HepG2 (cell line): ENCODE results near the gene MID1. TPM values are rescaled to one million over a fixed set of nuclear protein-coding genes. Genes with fewer than 3 reads are reported as not detected.

Experiments used
- ATAC-seq: fragments of 200-7000 bp; cut with Tn5 transposase; 3 replicates; pipeline ENCODE4 v1.9.1; 2020; ENCODE audit warnings: mild to moderate bottlenecking, moderate library complexity
- BruUV-seq: library from RNA; stranded (reverse); fragments of 400-500 nt; replicated peaks from 2 replicates; lab custom pipeline; 2021; lab: Mats Ljungman, UMichigan
- CTCF ChIA-PET: fragments of 300-600 bp; formaldehyde crosslinking; extraction: SDS; loops from one replicate; lab custom pipeline; 2021; ENCODE audit warnings: low total read pairs, inconsistent platforms, low intra/inter-chr PET ratio; lab: Yijun Ruan, JAX
- POLR2A ChIA-PET: fragments of 350-600 bp; sonication (Branson Sonifier 250); formaldehyde crosslinking; loops from one replicate; lab custom pipeline; 2020; ENCODE audit warnings: antibody characterized with exemption, inconsistent platforms; lab: Yijun Ruan, JAX
- DNase-seq: peaks from one replicate; pipeline ENCODE4 v3.0.0-alpha.2; 2015; ENCODE audit warnings: low spot score
- FAIRE-seq: peaks from 3 replicates; lab custom pipeline; 2011; peaks lifted over from hg19 to GRCh38; lab: Jason Lieb, UNC
- H2AFZ ChIP-seq: one replicate; pipeline ENCODE4 v1.6.1; 2011; ENCODE audit warnings: low read length, inconsistent platforms
- H3K27ac ChIP-seq: fragments of 300-600 bp; 3 replicates; pipeline ENCODE4 v1.8.0; 2011; ENCODE audit warnings: mixed run types, mild to moderate bottlenecking, mixed read lengths, low read length, inconsistent platforms; ENCODE audit not compliant: insufficient read depth; ENCODE audit errors: extremely low read length
- H3K27me3 ChIP-seq, 2 experiments: fragments of 200-600 bp in 1 of 2; 2 replicates in 1 of 2; 3 replicates in 1 of 2; pipeline versions ENCODE4 v1.6.0 to v1.8.0; 2011; ENCODE audit warnings: low read length in 2 of 2, mild to moderate bottlenecking in 2 of 2, moderate library complexity in 2 of 2, inconsistent platforms in 1 of 2; ENCODE audit not compliant: insufficient read depth in 2 of 2, control insufficient read depth in 1 of 2
- H3K36me3 ChIP-seq, 2 experiments: fragments of 200-600 bp in 1 of 2; replicated peaks in 1 of 2; 2 replicates in 1 of 2; 3 replicates in 1 of 2; pipeline versions ENCODE4 v1.5.1 to v1.8.0; 2011; ENCODE audit warnings: low read length in 2 of 2, inconsistent platforms in 1 of 2; ENCODE audit not compliant: insufficient read depth in 2 of 2, control insufficient read depth in 1 of 2
- H3K4me1 ChIP-seq: 2 replicates; pipeline ENCODE4 v1.5.1; 2012; ENCODE audit warnings: low read length, inconsistent platforms; ENCODE audit not compliant: insufficient read depth
- H3K4me2 ChIP-seq: 2 replicates; pipeline ENCODE4 v1.6.0; 2011; ENCODE audit warnings: low read depth, low read length, inconsistent platforms
- H3K4me3 ChIP-seq, 3 experiments: fragments of 200-600 bp in 1 of 3; sonication (generic), shearing (Covaris generic) in 1 of 3; replicated peaks in 1 of 3; 2 replicates each; pipeline ENCODE4 v1.5.1; 2011 to 2016; ENCODE audit warnings: low read length in 3 of 3, inconsistent platforms in 2 of 3, low read depth in 2 of 3, mild to moderate bottlenecking in 2 of 3, control low read depth in 1 of 3, mixed read lengths in 1 of 3; ENCODE audit not compliant: insufficient read depth in 1 of 3
- H3K79me2 ChIP-seq: one replicate; pipeline ENCODE4 v1.6.1; 2011; ENCODE audit warnings: low read length, inconsistent platforms; ENCODE audit not compliant: insufficient read depth
- H3K9ac ChIP-seq: 2 replicates; pipeline ENCODE4 v1.6.0; 2011; ENCODE audit warnings: mild to moderate bottlenecking, low read depth, low read length, inconsistent platforms; ENCODE audit not compliant: insufficient read depth
- H3K9me3 ChIP-seq: 2 replicates; pipeline ENCODE4 v1.5.1; 2012; ENCODE audit warnings: mild to moderate bottlenecking, low read length
- H4K20me1 ChIP-seq: 2 replicates; pipeline ENCODE4 v1.6.0; 2011; ENCODE audit warnings: inconsistent platforms, mild to moderate bottlenecking, low read length, moderate library complexity; ENCODE audit not compliant: insufficient read depth
- CHD2 ChIP-seq: IDR thresholded peaks from 2 replicates; pipeline ENCODE4 v1.6.1; 2011; ENCODE audit warnings: low read depth, low read length, improper control_type of control experiment
- CHD4 ChIP-seq: fragments of 200-600 bp; sonication (generic); IDR thresholded peaks from 2 replicates; pipeline ENCODE4 v1.7.0; 2017; ENCODE audit warnings: mild to moderate bottlenecking, low read length, borderline replicate concordance
- FOXP1 ChIP-seq, 2 experiments: fragments of 450-650 bp in 1 of 2; IDR thresholded peaks; 2 replicates each; pipeline ENCODE4 v1.6.1; 2017 to 2018; ENCODE audit warnings: antibody characterized with exemption in 1 of 2
- GTF3A ChIP-seq: sonication (generic); formaldehyde crosslinking; conservative IDR thresholded peaks from 2 replicates; pipeline ENCODE4 v1.4.0; 2020; ENCODE audit warnings: mild to moderate bottlenecking, missing genetic modification reagents
- NCOA2 ChIP-seq: sonication (generic); formaldehyde crosslinking; IDR thresholded peaks from 2 replicates; pipeline ENCODE4 v1.8.0; 2022; ENCODE audit warnings: inconsistent platforms
- NFE2L2 ChIP-seq: fragments of 150-350 bp; IDR thresholded peaks from 2 replicates; pipeline ENCODE4 v1.6.1; 2014; ENCODE audit warnings: low read length
- NR3C1 ChIP-seq: sonication (generic); formaldehyde crosslinking; IDR thresholded peaks from 2 replicates; pipeline ENCODE4 v1.4.0; 2020; ENCODE audit warnings: missing genetic modification reagents
- SRSF4 ChIP-seq: fragments of 200-400 bp; formaldehyde crosslinking; IDR thresholded peaks from one replicate; pipeline ENCODE4 v1.6.1; 2018; ENCODE audit warnings: mild to moderate bottlenecking, low read depth, low read length, moderate library complexity; ENCODE audit not compliant: poor library complexity, severe bottlenecking
- TEAD3 ChIP-seq: optimal IDR thresholded peaks from 2 replicates; pipeline ENCODE3; 2016; ENCODE audit warnings: borderline replicate concordance
- THAP8 ChIP-seq: sonication (generic); formaldehyde crosslinking; IDR thresholded peaks from 2 replicates; pipeline ENCODE4 v1.5.1; 2020; ENCODE audit warnings: missing genetic modification reagents, mild to moderate bottlenecking, borderline replicate concordance
- TRAFD1 ChIP-seq: sonication (generic); formaldehyde crosslinking; IDR thresholded peaks from 2 replicates; pipeline ENCODE4 v1.5.1; 2020; ENCODE audit warnings: missing genetic modification reagents, mild to moderate bottlenecking, borderline replicate concordance
- ZBTB1 ChIP-seq: sonication (generic); formaldehyde crosslinking; IDR thresholded peaks from 2 replicates; pipeline ENCODE4 v1.4.0; 2020; ENCODE audit warnings: missing genetic modification reagents, borderline replicate concordance
- ZNF251 ChIP-seq: sonication (generic); formaldehyde crosslinking; IDR thresholded peaks from 2 replicates; pipeline ENCODE4 v1.9.0; 2021; ENCODE audit warnings: mild to moderate bottlenecking, missing genetic modification reagents
- ZNF331 ChIP-seq: sonication (generic); formaldehyde crosslinking; IDR thresholded peaks from 2 replicates; pipeline ENCODE4 v1.4.0; 2020; ENCODE audit warnings: missing genetic modification reagents
- ZNF34 ChIP-seq: sonication (generic); formaldehyde crosslinking; IDR thresholded peaks from 2 replicates; pipeline ENCODE4 v1.4.0; 2020; ENCODE audit warnings: mild to moderate bottlenecking, missing genetic modification reagents, borderline replicate concordance
- ZNF558 ChIP-seq: sonication (generic); formaldehyde crosslinking; IDR thresholded peaks from 2 replicates; pipeline ENCODE4 v1.9.0; 2022; ENCODE audit warnings: mild to moderate bottlenecking, missing genetic modification reagents, borderline replicate concordance
- ZNF704 ChIP-seq: sonication (generic); formaldehyde crosslinking; IDR thresholded peaks from 2 replicates; pipeline ENCODE4 v1.8.1; 2023; ENCODE audit warnings: mild to moderate bottlenecking, inconsistent platforms, moderate library complexity, missing genetic modification reagents, borderline replicate concordance
- WGBS: methylation state at CpG from one replicate; pipeline ENCODE4 v1.1.6; 2017; ENCODE audit warnings: low lambda C conversion rate; 5-methylcytosine and 5-hydroxymethylcytosine counted together
- in situ Hi-C: cut with HindIII; loops from 2 replicates; pipeline ENCODE4 v1.10.0; 2017; ENCODE audit warnings: low pct_unique_long_range_greater_than_20kb; ENCODE audit not compliant: extremely low pct_ligation_motif_present
- intact Hi-C: fragments of 100-400 bp; cut with micrococcal nuclease; formaldehyde crosslinking; loops from one replicate; pipeline ENCODE4 v1.10.0; 2022; ENCODE audit not compliant: unreplicated experiment
- polyA plus RNA-seq, 8 experiments: library from polyadenylated mRNA; depleted of rRNA in 3 of 8; stranded (reverse) in 7 of 8; unstranded in 1 of 8; fragments of >200 nt; fragmentation: Illumina TruSeq in 4 of 8; extraction: Trizol in 4 of 8; gene quantifications; 2 replicates each; pipeline versions ENCODE4 v1.2.1 to v1.2.3, GENCODE V29; 2011 to 2016; ENCODE audit warnings: low read depth in 4 of 8, missing spikeins in 1 of 8, mixed read lengths in 1 of 8; ENCODE audit not compliant: insufficient read depth in 1 of 8
- total RNA-seq, 5 experiments: library from RNA; depleted of rRNA; stranded (reverse); fragments of >200 nt; fragmentation: Illumina TruSeq; extraction: Trizol; gene quantifications; 2 replicates each; pipeline ENCODE4 v1.2.3, GENCODE V29; 2016; ENCODE audit warnings: low read depth in 1 of 5

Gene MID1
- total and polyA plus RNA-seq, 2 of the 13 experiments (the other 11 are each of a cell fraction or from before 2014, with no cell fraction given), result 0.86 to 1.1 TPM

- TF ChIP-seq SRSF4 (no peak), CHD2 (no peak)
Measured at GRCh38 chrX:10398215-10398614, 222.2 kb downstream of the MID1 start (continued).

GRCh38 chrX:10397349-10397748, 223.0 kb downstream of the MID1 start:
- no peak overlapping the region for H3K27ac ChIP-seq
- TF ChIP-seq ZNF558 (CRISPR knock-in tag), result no peak
- TF ChIP-seq GTF3A (CRISPR knock-in tag), result no peak
- no peak for TF ChIP-seq NR3C1 (CRISPR knock-in tag)
- no peak for TF ChIP-seq ZBTB1 (CRISPR knock-in tag)
- TF ChIP-seq THAP8 (CRISPR knock-in tag), result no peak
- TF ChIP-seq FOXP1 (IDR thresholded peaks at IDR 0.05), result no peak
- TF ChIP-seq FOXP1 (CRISPR knock-in tag; IDR thresholded peaks at IDR 0.05), result no peak
- no peak for TF ChIP-seq TRAFD1
- TF ChIP-seq ZNF34 (CRISPR knock-in tag), result no peak
- no peak for TF ChIP-seq NFE2L2
- TF ChIP-seq CHD4, result no peak
- TF ChIP-seq NCOA2, result no peak
- no peak for TF ChIP-seq TEAD3 (CRISPR knock-in tag)
- TF ChIP-seq ZNF251 (CRISPR knock-in tag), result no peak
- TF ChIP-seq ZNF704, result no peak
- no peak for TF ChIP-seq ZNF331 (CRISPR knock-in tag)
- DNase-seq, result no peak
- no peak overlapping the region for H2AFZ ChIP-seq
- BruUV-seq, result no TSS peak
- POLR2A ChIA-PET, result no interaction called here
- CTCF ChIA-PET, result no interaction called here
- WGBS, result 36% methylated on average over 3 of the region's 3 CpGs
- no peak overlapping the region for H3K4me2 ChIP-seq
- FAIRE-seq, result no peak
- in situ Hi-C loops, result no loop called here
- no peaks in the 10 kb centered on the region for H4K20me1 ChIP-seq
- H3K9me3 ChIP-seq, result no peaks in the 10 kb centered on the region
- intact Hi-C loops, result no loop called here
- no peaks in the 10 kb centered on the region for H3K79me2 ChIP-seq
- no peak overlapping the region for H3K9ac ChIP-seq
- no peaks in the 10 kb centered on the region for H3K36me3 ChIP-seq
- no peaks in the 10 kb centered on the region for H3K4me1 ChIP-seq
- H3K27me3 ChIP-seq, result no peaks in the 10 kb centered on the region
- ATAC-seq, result no peak
- H3K4me3 ChIP-seq, result no peak overlapping the region
